Neural progenitor cell (in vitro differentiated cells): Measurements from ENCODE around the gene ALDOB. TPM values are rescaled to one million over a fixed set of nuclear protein-coding genes. Genes with fewer than 3 reads are reported as not detected.

Experiments used
- DNase-seq: peaks from one replicate; pipeline ENCODE4 v3.0.0-alpha.2; 2016; ENCODE audit warnings: low spot score
- H2AFZ ChIP-seq: fragments of 200-600 bp; sonication (generic); replicated peaks from 2 replicates; pipeline ENCODE4 v1.6.1; 2016; ENCODE audit warnings: antibody characterized with exemption
- H3F3A ChIP-seq: fragments of 200-600 bp; sonication (generic); 2 replicates; pipeline ENCODE4 v1.6.1; 2016; ENCODE audit warnings: antibody characterized with exemption, low read depth
- H3K27ac ChIP-seq: fragments of 200-600 bp; sonication (generic); 2 replicates; pipeline ENCODE4 v1.5.1; 2016; ENCODE audit warnings: mild to moderate bottlenecking
- H3K27me3 ChIP-seq: fragments of 200-600 bp; sonication (generic); 2 replicates; pipeline ENCODE4 v1.6.1; 2016; ENCODE audit warnings: mild to moderate bottlenecking, moderate library complexity
- H3K36me3 ChIP-seq: fragments of 200-600 bp; sonication (generic); 2 replicates; pipeline ENCODE4 v1.5.1; 2016
- H3K4me1 ChIP-seq: fragments of 200-600 bp; sonication (generic); 2 replicates; pipeline ENCODE4 v1.6.1; 2016; ENCODE audit warnings: mixed run types
- H3K4me2 ChIP-seq: fragments of 200-600 bp; sonication (generic); 2 replicates; pipeline ENCODE4 v1.6.1; 2016
- H3K4me3 ChIP-seq: fragments of 200-600 bp; sonication (generic); 2 replicates; pipeline ENCODE4 v1.5.1; 2016
- H3K79me2 ChIP-seq: fragments of 200-600 bp; sonication (generic); 2 replicates; pipeline ENCODE4 v1.6.1; 2016; ENCODE audit warnings: low read depth
- H3K9ac ChIP-seq: fragments of 200-600 bp; sonication (generic); 2 replicates; pipeline ENCODE4 v1.6.1; 2016
- H3K9me3 ChIP-seq: fragments of 200-600 bp; sonication (generic); 2 replicates; pipeline ENCODE4 v1.5.1; 2016; ENCODE audit warnings: low read depth
- H4K20me1 ChIP-seq: fragments of 200-600 bp; sonication (generic); 2 replicates; pipeline ENCODE4 v1.6.1; 2016; ENCODE audit warnings: low read depth
- H3K27ac Mint-ChIP-seq: 3 replicates; pipeline ENCODE4 v1.8.0; 2021; ENCODE audit warnings: mixed read lengths
- H3K27me3 Mint-ChIP-seq: 2 replicates; pipeline ENCODE4 v1.8.0; 2022; ENCODE audit warnings: low read depth, mild to moderate bottlenecking, inconsistent platforms, moderate library complexity, mixed read lengths; ENCODE audit not compliant: insufficient read depth
- H3K36me3 Mint-ChIP-seq: 3 replicates; pipeline ENCODE4 v1.8.0; 2021; ENCODE audit warnings: mixed read lengths
- H3K4me1 Mint-ChIP-seq: 3 replicates; pipeline ENCODE4 v1.8.0; 2021; ENCODE audit warnings: mixed read lengths
- H3K4me3 Mint-ChIP-seq: 3 replicates; pipeline ENCODE4 v1.8.0; 2021; ENCODE audit warnings: mild to moderate bottlenecking, moderate library complexity, mixed read lengths
- H3K9me3 Mint-ChIP-seq: 3 replicates; pipeline ENCODE4 v1.8.0; 2020; ENCODE audit warnings: mixed read lengths
- CTCF ChIP-seq: fragments of 200-600 bp; sonication (generic); IDR thresholded peaks from 2 replicates; pipeline ENCODE4 v1.5.1; 2017; ENCODE audit warnings: antibody characterized with exemption, mild to moderate bottlenecking
- EZH2 ChIP-seq: fragments of 200-600 bp; sonication (generic); IDR thresholded peaks from 2 replicates; pipeline ENCODE4 v1.6.1; 2017; ENCODE audit warnings: antibody characterized with exemption, mild to moderate bottlenecking, moderate library complexity
- EZH2phosphoT487 ChIP-seq: fragments of 200-600 bp; sonication (generic); IDR thresholded peaks from 2 replicates; pipeline ENCODE4 v1.6.1; 2017; ENCODE audit warnings: antibody characterized with exemption
- total RNA-seq: library from RNA; depleted of rRNA; stranded (reverse); fragments of >200 nt; gene quantifications from 2 replicates; pipeline ENCODE4 v1.2.3, GENCODE V29; 2015; ENCODE audit warnings: low replicate concordance

ALDOB gene
- total RNA-seq, 1 donor from 2014 or later: not detected

DNA sequence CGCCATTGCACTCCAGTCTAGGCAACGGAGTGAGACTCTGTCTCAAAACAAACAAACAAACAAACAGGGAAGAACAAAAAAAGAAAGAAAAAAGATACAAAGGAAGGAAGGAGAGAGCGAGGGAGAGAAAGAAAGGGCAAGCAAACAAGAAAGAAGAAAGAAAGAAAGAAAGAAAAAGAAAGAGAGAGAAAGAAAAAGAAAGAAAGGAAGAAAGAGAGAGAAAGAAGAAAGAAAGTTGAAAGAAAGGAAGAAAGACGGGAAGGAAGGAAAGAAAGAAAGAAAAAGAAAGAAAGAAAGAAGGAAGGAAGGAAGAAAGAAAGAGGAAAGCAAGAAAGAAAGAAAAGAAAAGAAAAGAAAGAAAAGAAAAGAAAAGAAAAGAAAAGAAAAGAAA, 13.1 kb upstream of the ALDOB start:
- Mint-ChIP-seq H3K4me3 (peak overlapping the region; percentile 85), H3K27me3 (no peaks in the 10 kb centered on the region), H3K9me3 (peaks cover 22% of the 10 kb centered on the region), H3K27ac (no peak overlapping the region), H3K36me3 (no peaks in the 10 kb centered on the region), H3K4me1 (peaks cover 4% of the 10 kb centered on the region)
- DNase-seq: no peak
- Histone ChIP-seq H3K4me1 (no peaks in the 10 kb centered on the region), H3K9me3 (no peaks in the 10 kb centered on the region), H3K4me3 (peak overlapping the region; percentile 75), H3K4me2 (peak overlapping the region; percentile 62), H3K27ac (no peak overlapping the region), H3K36me3 (no peaks in the 10 kb centered on the region), H3F3A (no peaks in the 10 kb centered on the region), H3K79me2 (no peaks in the 10 kb centered on the region), H4K20me1 (no peaks in the 10 kb centered on the region), H3K27me3 (no peaks in the 10 kb centered on the region), H2AFZ (peak overlapping the region; percentile 97), H3K9ac (no peak overlapping the region)
- TF ChIP-seq CTCF (no peak), EZH2phosphoT487 (no peak), EZH2 (peak; percentile 29)

- no peaks in the 10 kb centered on the region for H4K20me1 ChIP-seq
- no peak overlapping the region for H3K4me3 Mint-ChIP-seq
- no peaks in the 10 kb centered on the region for H3F3A ChIP-seq
- H3K4me3 ChIP-seq: no peak overlapping the region
- no peaks in the 10 kb centered on the region for H3K9me3 ChIP-seq
- no peak overlapping the region for H3K4me2 ChIP-seq
- H3K4me1 ChIP-seq: no peaks in the 10 kb centered on the region
- H3K36me3 ChIP-seq: no peaks in the 10 kb centered on the region
- no peak overlapping the region for H3K9ac ChIP-seq
- H3K27me3 ChIP-seq: no peaks in the 10 kb centered on the region
- no peak for TF ChIP-seq EZH2
- no peak for TF ChIP-seq EZH2phosphoT487
- TF ChIP-seq CTCF: no peak
- peaks cover 2% of the 10 kb centered on the region for H3K9me3 Mint-ChIP-seq
- no peaks in the 10 kb centered on the region for H3K27me3 Mint-ChIP-seq
- H3K4me1 Mint-ChIP-seq: peaks cover 4% of the 10 kb centered on the region
- no peaks in the 10 kb centered on the region for H3K36me3 Mint-ChIP-seq
- H3K27ac Mint-ChIP-seq: no peak overlapping the region
- H3K79me2 ChIP-seq: no peaks in the 10 kb centered on the region
- H3K27ac ChIP-seq: no peak overlapping the region
- H2AFZ ChIP-seq: no peak overlapping the region
- no peak for DNase-seq
Observed at GRCh38 chr9:101446732-101447131, 11.2 kb upstream of the ALDOB start.

DNA sequence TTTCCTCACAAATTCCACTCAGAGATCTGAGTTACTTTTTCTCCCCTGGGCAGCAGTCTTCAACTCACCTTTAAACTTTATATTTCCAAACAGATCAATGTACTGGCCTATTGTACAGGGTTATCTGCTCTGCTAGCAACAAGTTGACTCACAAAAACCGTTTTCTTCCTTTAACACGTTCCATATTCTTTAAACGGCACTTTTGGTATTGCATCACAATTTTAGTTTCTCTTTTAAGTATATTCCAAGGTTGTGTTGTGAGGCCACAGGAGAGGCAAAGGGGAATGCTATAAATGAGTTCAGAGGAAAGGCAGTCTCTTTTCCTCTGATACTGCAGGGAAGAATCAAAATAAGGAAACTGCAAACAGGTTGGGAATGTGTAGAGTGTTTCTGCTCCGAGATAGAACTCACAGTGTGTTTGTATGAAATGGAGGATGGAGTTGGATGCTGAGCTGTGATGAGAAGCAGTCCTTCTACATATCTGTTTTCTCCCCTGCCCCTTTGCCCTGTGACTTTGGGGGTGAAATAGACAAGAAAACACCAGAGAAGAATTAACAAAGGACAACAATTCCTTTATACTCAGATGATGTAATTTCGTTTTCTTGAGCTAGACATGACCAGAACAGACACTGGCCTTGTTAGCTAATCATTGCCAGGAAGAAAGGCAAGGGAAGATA, 9.9 kb upstream of the ALDOB start:
- no peak overlapping the region for H3K27ac ChIP-seq
- no peaks in the 10 kb centered on the region for H3K27me3 ChIP-seq
- no peaks in the 10 kb centered on the region for H3K9me3 ChIP-seq
- no peak overlapping the region for H3K27ac Mint-ChIP-seq
- no peak overlapping the region for H3K9ac ChIP-seq
- no peak overlapping the region for H2AFZ ChIP-seq
- no peaks in the 10 kb centered on the region for H3K36me3 Mint-ChIP-seq
- H3K9me3 Mint-ChIP-seq: no peaks in the 10 kb centered on the region
- no peaks in the 10 kb centered on the region for H3K4me1 ChIP-seq
- no peak overlapping the region for H3K4me3 Mint-ChIP-seq
- H3K4me3 ChIP-seq: no peak overlapping the region
- no peaks in the 10 kb centered on the region for H3F3A ChIP-seq
- DNase-seq: no peak
- H3K4me1 Mint-ChIP-seq: peaks cover 4% of the 10 kb centered on the region
- TF ChIP-seq EZH2: no peak
- no peak for TF ChIP-seq CTCF
- no peak for TF ChIP-seq EZH2phosphoT487
- H3K36me3 ChIP-seq: no peaks in the 10 kb centered on the region
- no peaks in the 10 kb centered on the region for H4K20me1 ChIP-seq
- H3K27me3 Mint-ChIP-seq: no peaks in the 10 kb centered on the region
- H3K4me2 ChIP-seq: no peak overlapping the region
- H3K79me2 ChIP-seq: no peaks in the 10 kb centered on the region
